Activated T-cell treated with anti-CD3 and anti-CD28 coated beads for 48 hours (primary cell): ENCODE results near the gene GPC6.
"Not testable (repeated sequence)": the region's sequence is repeated elsewhere in the genome, so short reads cannot be mapped to it uniquely, and the experiment has no call there.

Experiments
- DNase-seq: peaks from one replicate; pipeline ENCODE4 v3.0.0-alpha.2; 2020; ENCODE audit warnings: low read depth

Gene GPC6

DNA sequence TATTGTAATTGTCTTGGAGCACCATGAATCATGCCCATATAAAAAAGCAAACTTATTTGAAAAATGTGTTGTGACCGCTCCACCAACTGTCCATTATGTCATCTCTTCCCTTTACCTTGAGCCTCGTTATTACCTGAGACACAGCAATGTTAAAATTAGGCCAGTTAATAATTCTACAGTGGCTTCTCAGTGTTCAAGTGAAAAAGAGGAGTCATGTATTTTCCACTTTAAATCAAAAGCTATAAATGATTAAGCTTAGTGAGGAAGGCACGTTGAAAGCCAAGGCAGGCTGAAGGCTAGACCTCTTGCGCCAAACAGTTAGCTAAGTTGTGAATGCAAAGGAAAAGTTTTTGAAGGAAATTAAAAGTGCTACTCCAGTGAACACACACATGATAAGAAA lies 210.5 kb downstream of the GPC6 start:
- DNase-seq, result no peak

DNA sequence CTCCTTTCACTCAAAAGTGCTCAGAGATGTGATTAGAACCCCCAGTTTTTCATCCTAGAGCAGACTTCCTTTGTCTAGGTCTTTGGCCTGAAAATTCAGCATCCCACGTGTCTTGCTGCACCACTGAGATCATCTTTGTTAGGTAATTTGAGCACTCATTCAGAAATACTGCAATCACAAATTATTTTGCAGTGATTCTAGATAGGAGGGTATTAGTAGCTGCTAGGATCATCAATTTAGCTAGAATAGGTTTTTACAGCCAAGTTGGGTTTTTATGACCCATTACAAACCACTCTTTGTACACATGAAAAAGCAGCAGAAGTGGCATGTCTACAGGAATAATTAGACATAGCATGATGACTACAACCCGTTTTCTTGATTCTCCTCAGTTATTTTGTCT lies 219.6 kb downstream of the GPC6 start:
- DNase-seq, result no peak

DNA sequence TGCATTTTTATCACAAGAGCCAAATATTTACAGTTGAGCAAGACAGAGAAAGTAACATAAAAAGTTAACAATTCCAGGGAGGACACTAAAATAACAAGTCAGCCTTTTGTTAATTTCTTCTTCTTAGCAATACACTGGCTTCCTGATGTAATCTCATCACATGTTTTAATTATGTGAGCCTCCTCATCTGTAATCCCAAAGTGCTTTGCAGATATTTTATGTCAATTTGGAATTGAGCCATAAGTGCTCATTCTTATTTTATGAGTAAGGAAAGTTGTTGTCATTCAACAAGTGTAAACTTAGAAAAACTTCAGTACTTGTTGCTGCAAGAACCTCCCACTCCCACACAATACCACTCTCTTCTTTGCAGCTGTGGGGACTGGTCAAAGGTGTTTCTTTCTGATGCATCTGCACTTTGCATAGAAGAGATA lies 223.6 kb downstream of the GPC6 start:
- no peak for DNase-seq

DNA sequence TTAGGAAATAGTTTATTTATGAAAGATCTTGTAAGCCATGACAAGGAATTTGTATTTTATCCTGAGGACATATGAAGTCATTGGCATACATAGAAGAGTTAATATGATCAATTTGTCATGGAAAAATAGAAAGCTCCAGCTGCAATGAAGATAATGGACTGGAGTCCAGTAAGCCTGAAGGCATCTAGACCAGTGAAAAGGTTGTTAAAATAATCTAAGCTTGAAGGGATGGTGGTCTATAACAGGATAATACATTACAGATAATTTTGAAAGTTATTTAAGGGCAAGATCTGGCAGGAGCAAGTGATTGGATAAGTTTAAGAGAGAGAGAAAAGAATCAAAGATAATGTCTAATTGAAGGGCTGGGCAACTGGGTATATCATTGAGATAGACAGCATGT lies 224.2 kb downstream of the GPC6 start:
- no peak for DNase-seq

DNA sequence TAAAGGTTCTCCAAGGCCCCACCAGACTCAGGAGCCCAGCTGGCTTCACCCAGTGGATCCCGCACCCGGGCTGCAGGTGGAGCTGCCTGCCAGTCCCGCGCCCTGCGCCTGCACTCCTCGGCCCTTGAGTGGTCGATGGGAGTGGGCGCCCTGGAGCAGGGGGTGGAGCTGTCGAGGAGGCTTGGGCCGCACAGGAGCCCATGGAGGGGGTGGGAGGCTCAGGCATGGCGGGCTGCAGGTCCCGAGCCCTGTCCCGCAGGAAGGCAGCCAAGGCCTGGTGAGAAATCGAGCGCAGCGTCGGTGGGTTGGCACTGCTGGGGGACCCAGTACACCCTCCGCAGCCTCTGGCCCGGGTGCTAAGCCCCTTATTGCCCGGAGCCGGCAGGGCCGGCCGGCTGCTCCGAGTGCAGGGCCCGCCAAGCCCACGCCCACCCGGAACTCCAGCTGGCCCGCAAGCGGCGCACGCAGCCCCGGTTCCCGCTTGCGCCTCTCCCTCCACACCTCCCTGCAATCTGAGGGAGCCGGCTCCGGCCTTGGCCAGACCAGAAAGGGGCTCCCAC lies 228.1 kb downstream of the GPC6 start:
- not testable (repeated sequence) for DNase-seq

DNA sequence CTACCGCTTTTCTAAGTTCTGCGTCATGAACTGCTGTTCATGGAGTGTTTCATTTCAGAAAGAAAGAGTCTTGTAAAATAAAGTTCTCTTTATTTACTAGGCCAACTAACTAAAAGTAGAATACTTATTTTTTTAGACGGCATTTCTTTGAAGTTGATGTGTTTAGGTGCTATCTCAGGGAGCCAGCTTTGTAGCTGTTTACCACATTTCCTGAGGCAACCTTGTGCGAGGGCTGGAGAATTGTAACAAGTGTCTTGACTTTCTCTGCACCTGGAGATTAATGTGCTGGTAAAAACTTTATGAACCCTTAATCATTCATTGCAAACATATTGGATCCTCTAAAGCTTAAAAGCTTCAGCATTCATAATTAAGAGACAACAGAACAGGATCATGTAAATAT lies 229.3 kb downstream of the GPC6 start:
- no peak for DNase-seq

DNA sequence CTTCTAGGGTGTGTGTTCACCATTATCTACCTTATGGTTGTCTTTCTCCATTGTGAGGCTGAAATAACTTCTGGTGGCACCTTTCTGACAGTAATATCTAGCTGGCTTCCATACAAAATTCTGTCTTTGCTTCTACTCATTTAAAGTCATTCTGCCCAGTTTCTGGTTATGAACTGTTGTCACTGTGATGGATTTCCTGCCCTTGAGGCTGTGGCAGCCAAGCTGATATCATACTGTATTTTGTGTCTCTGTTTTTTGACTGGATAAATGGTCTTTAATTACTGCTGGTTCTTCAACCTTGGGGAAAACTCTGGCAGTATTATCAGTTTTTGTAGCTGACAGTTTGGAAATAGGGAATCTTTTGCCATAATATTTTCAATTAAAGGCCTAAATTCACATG lies 233.4 kb downstream of the GPC6 start:
- DNase-seq, result no peak

DNA sequence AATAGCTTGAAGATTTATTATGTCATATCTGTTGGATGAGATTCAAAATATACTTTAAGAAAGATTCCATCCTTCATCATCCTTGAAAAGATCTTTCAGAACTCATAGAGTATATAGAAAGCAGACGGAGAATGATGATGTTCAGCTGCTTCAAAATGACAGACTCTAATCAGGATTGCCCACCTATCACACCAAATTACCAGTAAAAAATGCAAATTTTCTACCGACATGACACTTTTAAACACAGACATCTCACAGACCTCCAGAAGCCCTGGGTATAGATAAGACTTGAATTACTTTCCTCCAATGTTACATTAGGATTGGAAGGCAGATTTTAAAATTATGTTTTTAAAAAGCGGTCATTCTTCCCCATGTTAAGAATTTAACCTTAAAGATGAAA lies 235.5 kb downstream of the GPC6 start:
- no peak for DNase-seq

DNA sequence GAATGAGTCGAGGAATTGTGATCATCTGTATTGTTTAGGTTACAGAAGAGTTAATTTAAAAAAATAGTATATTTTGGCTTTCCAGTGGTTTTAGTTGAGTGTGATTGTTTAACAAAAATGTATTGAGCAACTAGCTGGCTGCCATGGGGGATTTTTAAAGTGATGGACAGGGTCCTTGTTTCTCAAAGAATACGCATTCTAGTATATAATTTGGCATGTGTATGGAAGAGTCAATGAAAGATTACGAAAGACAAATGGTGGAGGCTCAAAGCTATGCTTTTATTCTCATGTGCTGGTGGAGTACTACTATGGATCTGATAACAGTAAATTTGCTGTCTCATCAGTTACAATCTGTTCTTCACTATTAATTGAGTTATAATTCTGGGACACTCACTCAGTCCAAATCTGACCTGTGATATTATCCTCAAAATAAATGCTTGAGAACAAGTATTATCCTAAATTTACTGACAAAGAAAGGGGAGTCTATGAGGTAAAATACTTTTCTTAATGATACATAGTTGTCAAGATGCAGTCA lies 240.0 kb downstream of the GPC6 start:
- DNase-seq, result no peak

DNA sequence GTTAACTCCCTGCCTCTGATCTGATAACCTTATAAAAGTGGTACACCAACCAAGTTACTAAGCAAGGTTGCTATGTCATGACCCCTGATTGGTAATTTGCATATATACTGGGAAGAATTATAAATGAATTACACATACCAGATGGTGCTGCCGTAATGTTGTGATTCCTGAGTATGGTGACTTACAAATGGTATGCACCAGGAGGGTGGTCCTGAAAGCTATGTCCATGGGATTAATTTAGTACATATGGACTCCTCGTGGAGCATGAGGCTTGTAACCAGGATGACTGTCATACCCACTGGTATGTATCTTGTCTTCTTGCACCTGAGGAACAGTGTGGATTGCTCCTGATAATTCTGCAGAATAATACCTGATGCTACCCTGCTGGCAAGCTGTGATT lies 240.6 kb downstream of the GPC6 start:
- DNase-seq, result no peak

DNA sequence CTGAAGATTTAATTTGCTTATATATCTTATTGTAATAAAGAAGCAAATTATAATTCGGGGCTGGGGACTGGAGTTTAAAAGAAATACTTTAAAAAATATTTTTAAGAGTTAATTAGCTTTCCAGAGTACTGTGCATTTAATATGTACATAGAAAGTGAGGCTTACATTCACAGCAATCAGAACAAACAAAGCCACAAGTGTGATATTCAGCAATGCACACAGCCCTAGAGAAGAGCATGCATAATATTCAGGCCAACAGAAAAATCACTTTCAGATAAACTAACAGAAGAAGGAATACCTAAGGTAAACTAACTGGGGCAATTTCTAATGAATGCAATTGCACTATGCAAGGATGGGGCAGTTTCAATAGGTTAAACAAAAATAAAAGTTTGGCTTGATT lies 241.8 kb downstream of the GPC6 start:
- no peak for DNase-seq

DNA sequence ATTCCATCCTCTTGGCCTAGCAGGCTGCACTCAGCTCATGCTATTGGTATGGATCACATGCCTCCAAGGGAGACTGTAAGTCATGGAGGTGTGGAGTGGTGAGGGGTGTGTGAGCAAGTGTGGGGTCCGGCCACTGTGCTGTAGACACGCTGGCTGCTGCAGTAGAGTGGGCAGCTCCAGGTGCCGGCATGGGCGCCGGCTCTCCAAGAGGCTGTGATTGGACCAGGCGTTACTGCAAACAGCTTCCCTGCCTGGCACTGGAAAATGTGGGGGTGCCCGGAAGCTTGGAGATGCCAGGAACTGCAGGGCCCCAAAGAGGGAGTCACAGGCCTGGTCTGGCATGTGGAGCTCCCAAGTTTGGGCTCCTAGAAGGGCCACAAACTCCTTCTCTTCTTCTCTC lies 245.7 kb downstream of the GPC6 start:
- DNase-seq, result no peak

DNA sequence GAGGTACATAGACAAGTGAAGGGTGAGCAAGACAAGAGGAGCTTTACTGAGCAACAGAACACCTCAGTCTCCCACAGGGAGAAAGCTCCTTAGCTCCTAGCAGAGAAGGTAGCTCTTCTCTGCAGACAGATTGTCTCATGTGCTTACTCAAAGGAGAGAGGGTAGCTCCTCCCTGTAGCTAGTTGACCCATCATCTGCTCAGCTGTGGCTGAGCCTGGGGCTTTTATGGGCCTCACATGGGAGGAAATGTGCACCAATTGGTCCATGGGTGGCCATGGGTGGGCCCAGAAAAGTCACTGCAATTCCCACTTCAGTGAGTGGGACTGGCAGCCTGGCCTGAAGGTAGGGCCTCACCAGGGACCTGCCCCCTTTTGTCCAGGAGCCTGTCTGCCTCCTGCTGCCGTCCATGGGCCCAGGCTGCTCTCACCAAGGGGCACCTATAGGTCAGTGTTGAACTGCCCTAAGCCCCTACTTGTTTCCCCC lies 246.2 kb downstream of the GPC6 start:
- DNase-seq, result no peak

DNA sequence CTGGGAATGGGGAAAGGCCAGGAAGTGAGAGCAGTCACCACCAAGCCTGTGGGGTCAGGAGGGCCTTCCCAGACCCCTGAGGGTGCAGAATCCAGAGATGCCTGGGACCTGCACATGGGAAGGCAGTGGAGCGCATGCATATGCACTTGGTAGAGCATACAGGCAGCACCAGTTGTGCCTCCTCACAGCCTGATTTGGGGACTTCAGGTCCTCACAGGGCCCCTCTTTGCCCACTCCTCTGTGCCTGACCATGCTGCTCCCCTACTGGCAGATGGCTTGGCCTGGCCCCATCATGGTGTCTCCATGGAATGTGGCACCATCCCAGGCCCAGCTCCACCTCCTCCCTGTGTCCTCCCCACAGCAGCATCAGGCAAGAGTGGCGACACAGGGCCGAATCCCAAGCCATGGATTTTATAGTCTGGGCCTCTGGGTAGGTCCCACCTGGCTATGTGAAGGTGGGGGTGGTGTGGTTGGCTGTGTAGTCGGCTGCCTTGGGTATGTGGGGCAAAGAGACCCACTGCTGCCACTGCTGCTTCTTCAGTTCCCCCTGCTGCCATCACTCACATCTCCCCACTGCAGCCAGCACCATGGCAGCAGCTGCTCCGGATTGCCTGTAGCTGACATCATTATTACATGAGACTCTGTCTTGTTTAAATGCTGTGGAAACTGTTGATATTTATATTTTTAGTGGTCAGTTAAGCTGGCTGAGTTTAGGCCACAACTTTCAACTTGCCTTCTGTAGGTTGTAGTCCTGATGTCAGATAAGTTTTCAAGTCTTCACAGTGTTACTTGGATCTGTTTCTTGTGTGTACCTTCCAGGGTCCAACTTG lies 247.0 kb downstream of the GPC6 start:
- no peak for DNase-seq

DNA sequence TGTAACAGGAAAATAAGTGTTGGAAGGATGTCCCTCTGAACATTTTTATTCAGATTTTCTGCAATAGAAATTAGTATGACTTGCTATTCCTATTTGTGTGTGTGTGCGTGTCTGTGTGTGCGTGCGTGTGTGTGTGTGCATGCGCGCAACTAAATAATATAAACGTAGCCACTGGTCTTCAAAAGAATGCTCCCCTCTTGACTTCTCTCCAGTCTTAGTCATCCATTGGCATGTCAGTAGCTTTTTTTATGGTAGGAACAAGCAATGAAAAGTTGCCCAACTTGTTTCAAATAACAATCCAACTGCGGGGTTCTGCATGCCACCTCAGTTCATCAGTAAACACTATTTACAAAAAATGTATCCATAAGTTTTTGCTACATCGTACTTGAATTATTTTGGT lies 249.6 kb downstream of the GPC6 start:
- no peak for DNase-seq

DNA sequence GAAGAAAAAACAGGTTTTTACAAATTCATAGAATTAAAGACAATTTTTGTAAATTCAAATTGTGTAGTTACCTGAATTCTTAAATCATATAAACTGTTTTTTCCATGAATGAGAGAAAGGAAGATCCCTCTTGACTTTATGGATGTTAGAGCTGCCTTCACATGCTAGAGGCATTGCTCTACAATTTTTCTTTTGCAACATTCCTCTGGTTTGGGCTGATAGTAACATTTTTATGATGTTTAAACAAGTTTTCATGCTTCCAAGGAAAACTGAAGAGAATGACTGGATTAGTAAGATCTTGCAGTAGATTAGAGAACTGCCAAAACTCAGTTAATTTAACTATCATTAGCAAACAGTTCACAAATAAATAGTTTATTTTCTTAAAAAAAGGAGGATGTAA lies 250.6 kb downstream of the GPC6 start:
- no peak for DNase-seq

DNA sequence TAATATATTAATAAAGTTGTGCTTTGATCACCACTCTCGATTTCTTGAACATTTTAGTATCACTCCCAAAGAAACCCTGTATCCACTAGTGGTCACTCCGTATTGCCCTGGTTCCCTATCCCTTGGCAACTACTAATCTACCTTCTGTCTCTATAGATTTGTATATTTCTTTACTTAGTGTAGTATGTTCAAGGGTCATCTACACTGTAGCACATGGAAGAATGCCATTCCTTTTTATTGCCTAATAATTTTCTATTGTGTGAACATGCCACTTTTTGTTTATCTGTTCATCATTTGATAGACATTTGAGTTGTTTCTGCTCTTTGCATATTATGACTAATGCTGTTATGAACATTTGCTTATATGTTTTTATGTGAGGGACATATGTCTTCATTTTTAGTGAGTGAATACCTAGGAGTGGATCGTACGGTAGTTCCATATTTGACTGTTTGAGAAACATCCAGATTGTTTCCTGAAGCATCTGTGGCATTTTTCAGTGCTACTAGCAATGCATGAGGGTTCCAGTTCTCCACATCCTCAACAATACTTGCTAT lies 254.0 kb downstream of the GPC6 start:
- DNase-seq, result no peak

DNA sequence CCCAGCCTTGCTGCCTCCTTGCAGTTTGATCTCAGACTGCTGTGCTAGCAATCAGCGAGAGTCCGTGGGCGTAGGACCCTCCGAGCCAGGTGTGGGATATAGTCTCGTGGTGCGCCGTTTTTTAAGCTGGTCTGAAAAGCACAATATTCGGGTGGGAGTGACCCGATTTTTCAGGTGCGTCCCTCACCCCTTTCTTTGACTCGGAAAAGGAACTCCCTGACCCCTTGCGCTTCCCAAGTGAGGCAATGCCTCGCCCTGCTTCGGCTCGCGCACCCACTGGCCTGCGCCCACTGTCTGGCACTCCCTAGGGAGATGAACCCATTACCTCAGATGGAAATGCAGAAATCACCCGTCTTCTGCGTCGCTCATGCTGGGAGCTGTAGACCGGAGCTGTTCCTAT lies 269.5 kb downstream of the GPC6 start:
- DNase-seq, result not testable (repeated sequence)

DNA sequence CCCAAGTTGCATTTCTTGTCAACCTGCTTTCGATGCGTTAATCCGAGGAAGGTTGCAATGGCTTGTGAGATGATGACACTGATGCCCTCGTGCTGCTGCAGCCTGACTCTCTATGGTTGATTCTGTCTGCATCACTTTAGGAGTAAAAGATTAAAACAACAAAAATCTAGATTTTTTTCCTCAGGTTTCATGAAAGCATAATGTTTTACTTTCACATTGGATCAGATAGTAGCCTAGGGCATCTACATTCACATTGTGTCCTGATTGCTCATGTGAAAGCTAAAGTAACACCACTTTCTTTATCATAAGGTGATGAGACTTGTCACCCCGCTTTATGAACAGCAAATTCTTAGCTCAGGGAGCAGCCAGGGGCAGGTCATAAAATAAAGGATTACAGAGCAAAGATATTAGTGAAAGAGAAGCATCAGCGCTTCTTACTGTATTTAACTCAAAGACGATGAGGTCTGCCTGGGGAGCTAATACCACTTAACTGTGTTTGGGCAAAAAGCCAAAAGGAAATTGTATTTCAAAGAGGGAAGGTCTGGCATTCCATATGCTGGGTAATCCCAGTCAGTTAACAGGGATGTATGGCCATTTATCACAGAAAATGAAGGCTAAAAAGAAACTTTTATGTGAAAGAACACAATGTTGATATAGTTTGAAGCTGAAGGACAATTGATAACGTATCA lies 270.5 kb downstream of the GPC6 start:
- no peak for DNase-seq

DNA sequence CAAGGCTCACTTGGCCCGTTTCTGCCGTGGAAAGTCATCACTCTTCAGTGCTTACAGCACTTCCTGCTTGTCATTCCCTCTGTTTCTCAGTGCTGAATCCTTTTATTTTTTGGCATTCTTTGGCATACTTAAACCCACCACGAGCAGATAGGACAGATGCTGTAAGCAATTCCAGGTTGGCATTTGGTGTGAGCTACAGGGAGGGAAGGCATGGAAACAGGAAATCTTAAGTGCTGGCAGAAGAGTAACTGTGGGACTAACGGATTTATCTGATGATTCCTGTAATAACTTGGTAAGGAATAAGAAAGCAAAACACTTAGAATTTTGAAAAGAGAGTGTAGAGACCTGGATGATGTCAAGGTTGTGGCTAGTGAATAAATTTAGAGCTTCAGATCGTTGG lies 273.4 kb downstream of the GPC6 start:
- no peak for DNase-seq

DNA sequence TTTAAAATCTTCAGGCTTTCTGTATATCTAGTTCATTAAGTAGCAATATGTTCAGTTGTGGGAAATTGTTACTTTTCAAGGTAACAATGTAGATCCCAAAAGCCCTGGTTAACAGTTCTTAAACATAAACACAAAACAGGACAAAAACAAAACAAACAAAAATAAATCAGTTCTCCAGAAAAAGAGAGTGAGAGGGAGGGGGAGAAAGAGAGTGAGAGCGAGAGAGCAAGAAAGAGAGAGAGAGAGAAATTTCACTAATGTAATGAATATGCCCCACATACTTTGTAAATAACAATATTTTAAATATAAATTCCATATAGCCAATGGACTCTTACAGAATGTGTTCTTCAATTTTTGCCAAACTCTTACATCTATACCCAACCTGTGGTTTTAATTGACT lies 275.5 kb downstream of the GPC6 start:
- DNase-seq, result no peak

DNA sequence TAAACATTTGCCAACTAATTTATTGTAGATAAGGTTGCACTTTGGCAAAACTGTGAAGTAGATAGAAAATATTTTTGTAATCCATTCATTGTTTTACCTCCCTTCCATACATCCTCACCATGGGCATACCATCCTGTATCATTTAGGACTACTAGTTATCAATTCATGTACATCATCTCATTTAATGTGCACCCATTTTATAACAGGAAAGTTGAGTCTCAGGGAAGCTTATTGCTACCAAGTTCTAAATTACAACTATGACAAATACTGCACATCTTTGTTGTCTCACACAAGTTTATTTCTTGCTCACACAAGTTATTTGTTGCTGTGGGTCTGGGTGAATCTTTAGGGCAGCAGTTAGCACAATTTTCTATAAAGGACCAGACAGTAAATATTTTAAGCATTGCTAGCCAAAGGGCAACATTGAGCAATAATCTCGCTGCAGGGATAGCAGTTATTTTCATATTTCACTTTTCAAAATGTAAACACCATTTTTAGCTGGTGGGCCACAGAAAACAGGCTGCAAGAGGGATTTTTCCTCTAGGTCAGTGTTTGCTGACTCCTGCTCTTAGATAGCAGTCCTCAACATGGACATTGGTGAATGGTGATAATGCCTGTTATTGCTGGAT lies 276.5 kb downstream of the GPC6 start:
- DNase-seq, result no peak
